Activated CD4-positive, alpha-beta T cell treated with anti-CD3 and anti-CD28 coated beads for 36 hours (primary cell): ENCODE measurements around the gene SMG9. TPM values are rescaled to one million over a fixed set of nuclear protein-coding genes. Genes with fewer than 3 reads are reported as not detected.
A peak's percentile ranks its signal among the peaks of the same experiment; 100 is the strongest.

Experiments
- ATAC-seq: fragments of 200-7000 bp; cut with Tn5 transposase; one replicate; pipeline ENCODE4 v1.10.0; 2021; ENCODE audit warnings: mild to moderate bottlenecking, moderate library complexity
- CTCF ChIA-PET: fragments of 350-600 bp; sonication (Branson Sonifier 250); formaldehyde crosslinking; loops from one replicate; lab custom pipeline; 2021; ENCODE audit warnings: antibody characterized with exemption; lab: Charles Lee
- POLR2A ChIA-PET: fragments of 350-600 bp; sonication (Branson Sonifier 250); formaldehyde crosslinking; loops from one replicate; lab custom pipeline; 2021; ENCODE audit warnings: antibody characterized with exemption, inconsistent platforms; lab: Charles Lee
- DNase-seq: peaks from one replicate; pipeline ENCODE4 v3.0.0-alpha.2; 2020
- H3K27ac Mint-ChIP-seq: one replicate; pipeline ENCODE4 v1.8.0; 2021; ENCODE audit warnings: mixed read lengths
- H3K27me3 Mint-ChIP-seq: one replicate; pipeline ENCODE4 v1.8.0; 2021; ENCODE audit warnings: mixed read lengths
- H3K36me3 Mint-ChIP-seq: one replicate; pipeline ENCODE4 v1.8.0; 2021; ENCODE audit warnings: low read depth, mixed read lengths
- H3K4me1 Mint-ChIP-seq: one replicate; pipeline ENCODE4 v1.8.0; 2021; ENCODE audit warnings: mixed read lengths
- H3K4me3 Mint-ChIP-seq: one replicate; pipeline ENCODE4 v1.8.0; 2021; ENCODE audit warnings: mild to moderate bottlenecking, moderate library complexity, mixed read lengths
- H3K9me3 Mint-ChIP-seq: one replicate; pipeline ENCODE4 v1.8.0; 2021; ENCODE audit warnings: low read depth, mixed read lengths
- intact Hi-C, 2 experiments: fragments of 100-400 bp; cut with DNase I in 1 of 2; cut with micrococcal nuclease in 1 of 2; formaldehyde crosslinking; loops; one replicate each; pipeline versions ENCODE4 v1.14.2 to v1.15.1; 2022 to 2024; cut with DNase I, micrococcal nuclease
- total RNA-seq, 2 experiments: library from RNA; stranded (reverse); gene quantifications; one replicate each; pipeline ENCODE4 v1.2.3, GENCODE V29; 2021

SMG9 gene
- total RNA-seq, 2 experiments from 2014 or later = 64.4 to 65.2 TPM

DNA sequence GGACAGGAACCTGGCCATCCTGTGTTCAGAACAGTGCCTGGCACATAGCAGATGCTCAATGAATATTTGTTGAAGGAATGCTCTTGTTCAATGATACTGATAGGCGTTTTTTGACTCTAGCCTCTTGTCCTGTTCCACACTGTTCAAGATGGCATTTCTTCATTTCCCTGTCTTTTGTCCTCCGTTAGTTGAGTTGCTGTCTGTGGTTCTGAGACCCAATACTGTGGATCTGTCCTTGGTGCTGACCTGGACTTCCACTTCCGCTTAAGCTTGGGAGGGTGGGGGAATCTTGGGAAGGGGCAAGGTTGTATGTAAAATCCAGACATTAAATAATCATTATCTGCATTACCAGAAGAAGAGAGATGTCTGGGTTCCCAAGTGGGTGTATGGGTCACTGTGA lies 34.3 kb upstream of the SMG9 start:
- DNase-seq (peak; percentile 35), ATAC-seq (no peak)
- Mint-ChIP-seq H3K4me3 (no peak overlapping the region), H3K36me3 (no peaks in the 10 kb centered on the region), H3K4me1 (peaks cover 12% of the 10 kb centered on the region), H3K9me3 (no peaks in the 10 kb centered on the region), H3K27me3 (peaks cover 14% of the 10 kb centered on the region), H3K27ac (no peak overlapping the region)
- CTCF ChIA-PET = no interaction called here
- intact Hi-C loops = loop anchor here (10.0 kb wide), 2 partner anchors 264 to 354 kb away; partner anchors contain the start of gene ETHE1 (in 1 of the 2)
- POLR2A ChIA-PET = interaction anchor here (1.0 kb wide), 1 partner anchor 24 kb away, joined by 3 read pairs; no protein-coding TSS in a partner anchor

- no peak for ATAC-seq
- H3K27ac Mint-ChIP-seq = no peak overlapping the region
These were observed 31.9 kb upstream of the SMG9 start for GRCh38 chr19:43786665-43787064.

GRCh38 chr19:43784981-43785808 lies 30.4 kb upstream of the SMG9 start:
- no peaks in the 10 kb centered on the region for H3K9me3 Mint-ChIP-seq
- peak overlapping the region; percentile 81 for H3K27ac Mint-ChIP-seq
- CTCF ChIA-PET = interaction anchor here (0.6 to 1.9 kb wide), 17 partner anchors 11 to 191 kb away, joined by 3 to 32 read pairs (median 3); no protein-coding TSS in a partner anchor
- POLR2A ChIA-PET = no interaction called here
- peaks cover 39% of the 10 kb centered on the region for H3K4me1 Mint-ChIP-seq
- H3K4me3 Mint-ChIP-seq = peak overlapping the region; percentile 57
- peak; percentile 76 for DNase-seq
- H3K36me3 Mint-ChIP-seq = peaks cover 4% of the 10 kb centered on the region
- H3K27me3 Mint-ChIP-seq = peaks cover 7% of the 10 kb centered on the region
- intact Hi-C loops = loop anchor here (1.0 to 10.0 kb wide), 6 partner anchors 24 to 350 kb away; partner anchors contain the start of gene ETHE1 (in 2 of the 2)
- ATAC-seq = peak; percentile 11

More at GRCh38 chr19:43786665-43787064, 31.9 kb upstream of the SMG9 start:
- intact Hi-C loops = loop anchor here (10.0 kb wide), 2 partner anchors 262 to 352 kb away; partner anchors contain the start of gene ETHE1 (in 1 of the 2)
- Mint-ChIP-seq H3K27me3 (peaks cover 11% of the 10 kb centered on the region), H3K4me3 (no peak overlapping the region), H3K36me3 (peaks cover 2% of the 10 kb centered on the region), H3K4me1 (peaks cover 32% of the 10 kb centered on the region), H3K9me3 (no peaks in the 10 kb centered on the region)
- CTCF ChIA-PET = interaction anchor here (0.8 to 1.8 kb wide), 7 partner anchors 9 to 44 kb away, joined by 3 to 5 read pairs (median 4); no protein-coding TSS in a partner anchor
- POLR2A ChIA-PET = no interaction called here
- DNase-seq = no peak

DNA sequence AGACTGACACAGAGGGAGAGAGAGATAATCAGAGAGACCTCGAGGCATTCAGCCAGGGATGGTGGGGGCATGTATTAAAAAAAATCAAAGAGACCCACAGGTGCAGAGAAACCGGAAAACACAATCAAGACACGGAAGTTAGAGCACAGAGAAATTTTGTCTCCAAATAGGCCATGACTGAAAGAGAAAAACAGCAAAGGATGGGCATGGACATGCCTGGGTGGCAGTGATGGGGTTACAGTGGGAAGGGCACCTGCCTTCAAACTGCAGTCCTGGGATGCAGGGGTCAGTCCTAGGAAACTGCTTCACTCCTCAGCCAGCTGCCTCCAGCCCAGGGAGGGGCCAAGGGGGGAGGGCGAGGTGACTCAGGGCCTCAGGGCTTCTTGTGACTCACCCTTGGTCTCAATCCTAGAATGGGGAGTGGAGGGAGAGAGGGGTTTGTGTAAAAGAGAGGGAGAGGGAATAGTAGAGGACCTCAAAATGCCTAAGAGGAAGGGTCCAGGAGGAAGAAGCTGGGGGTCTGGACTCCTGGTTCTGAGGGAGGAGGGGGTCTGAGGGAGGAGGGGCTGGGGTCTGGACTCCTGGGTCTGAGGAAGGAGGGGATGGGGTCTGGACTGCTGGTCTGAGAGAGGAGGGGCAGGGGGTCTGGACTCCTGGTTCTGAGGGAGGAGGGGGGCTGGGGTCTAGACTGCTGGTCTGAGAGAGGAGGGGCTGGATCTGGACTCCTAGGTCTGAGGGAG lies 29.6 kb upstream of the SMG9 start:
- DNase-seq (peak; percentile 88), ATAC-seq (peak; percentile 42)
- Mint-ChIP-seq H3K9me3 (no peaks in the 10 kb centered on the region), H3K27me3 (peaks cover 4% of the 10 kb centered on the region), H3K36me3 (peaks cover 8% of the 10 kb centered on the region), H3K4me1 (peaks cover 43% of the 10 kb centered on the region), H3K4me3 (peak overlapping the region; percentile 57), H3K27ac (peak overlapping the region; percentile 81)
- intact Hi-C loops = loop anchor here (2.0 to 10.0 kb wide), 4 partner anchors 24 to 350 kb away; partner anchors contain the start of gene ETHE1 (in 2 of the 2)
- ChIA-PET POLR2A (no interaction called here), CTCF (interaction anchor here (0.6 to 1.9 kb wide), 17 partner anchors 12 to 190 kb away, joined by 3 to 32 read pairs (median 3); no protein-coding TSS in a partner anchor)

GRCh38 chr19:43783636-43784035 lies 28.9 kb upstream of the SMG9 start:
- Mint-ChIP-seq H3K27ac (peak overlapping the region; percentile 81), H3K4me1 (peaks cover 49% of the 10 kb centered on the region), H3K9me3 (no peaks in the 10 kb centered on the region), H3K36me3 (peaks cover 16% of the 10 kb centered on the region), H3K4me3 (peak overlapping the region; percentile 57), H3K27me3 (no peaks in the 10 kb centered on the region)
- ATAC-seq (no peak), DNase-seq (no peak)
- intact Hi-C loops = loop anchor here (2.0 to 10.0 kb wide), 4 partner anchors 25 to 349 kb away; partner anchors contain the start of gene ETHE1 (in 2 of the 2)
- CTCF ChIA-PET = no interaction called here
- POLR2A ChIA-PET = no interaction called here

DNA sequence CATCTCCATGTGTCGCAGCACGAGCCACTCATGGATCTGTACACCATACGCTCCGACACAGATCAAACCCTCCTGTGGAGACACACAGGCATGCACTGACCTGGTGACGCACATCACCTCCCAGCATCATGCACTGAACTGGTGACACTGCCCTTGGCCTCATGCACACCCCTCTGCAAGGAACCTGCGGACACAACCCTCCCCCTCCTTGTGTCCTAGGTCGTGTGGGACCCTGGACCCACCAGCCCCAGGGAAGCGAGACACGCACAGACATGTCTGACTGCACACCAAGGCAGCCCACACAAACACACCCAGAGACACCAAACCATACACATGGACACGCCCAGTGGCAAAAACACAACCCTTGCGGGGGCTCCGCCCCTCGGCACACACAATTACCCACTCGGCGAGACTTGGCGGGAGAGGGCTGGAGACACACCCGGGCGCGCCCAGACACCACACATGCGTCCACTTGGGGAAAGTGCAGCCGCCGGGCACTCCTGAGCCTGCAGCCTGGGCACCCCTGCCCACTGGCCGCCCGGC lies 28.0 kb upstream of the SMG9 start:
- Mint-ChIP-seq H3K36me3 (peaks cover 22% of the 10 kb centered on the region), H3K27ac (peak overlapping the region; percentile 91), H3K4me3 (peak overlapping the region; percentile 78), H3K27me3 (no peaks in the 10 kb centered on the region), H3K9me3 (no peaks in the 10 kb centered on the region), H3K4me1 (peaks cover 57% of the 10 kb centered on the region)
- ChIA-PET POLR2A (no interaction called here), CTCF (no interaction called here)
- DNase-seq = peak; percentile 45
- intact Hi-C loops = loop anchor here (5.0 to 10.0 kb wide), 3 partner anchors 255 to 348 kb away; partner anchors contain the start of gene ETHE1 (in 2 of the 2)
- no peak for ATAC-seq

DNA sequence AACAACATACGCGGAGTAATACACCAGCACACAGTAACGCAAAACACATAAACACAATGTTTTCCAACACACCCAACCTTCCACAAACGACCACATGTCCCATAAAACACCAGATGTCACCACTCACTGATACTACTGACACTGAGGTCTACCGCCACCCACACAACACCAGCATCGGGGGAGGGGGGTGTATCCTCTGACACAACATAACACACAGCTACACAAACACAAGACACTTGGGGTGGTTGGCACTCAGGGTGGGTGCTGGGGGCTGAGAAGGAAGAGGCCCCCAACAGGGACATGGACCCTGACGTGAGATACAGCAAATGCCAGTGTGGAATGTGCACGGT lies 27.5 kb upstream of the SMG9 start:
- intact Hi-C loops = loop anchor here (5.0 to 10.0 kb wide), 3 partner anchors 255 to 347 kb away; partner anchors contain the start of gene ETHE1 (in 2 of the 2)
- CTCF ChIA-PET = interaction anchor here (1.1 to 1.8 kb wide), 2 partner anchors 16 to 30 kb away, joined by 3 to 23 read pairs; no protein-coding TSS in a partner anchor
- H3K9me3 Mint-ChIP-seq = no peaks in the 10 kb centered on the region
- H3K27me3 Mint-ChIP-seq = no peaks in the 10 kb centered on the region
- POLR2A ChIA-PET = interaction anchor here (1.0 to 2.4 kb wide), 3 partner anchors 17 to 30 kb away, joined by 6 to 19 read pairs (median 11); partner anchors contain the start of gene SMG9
- peaks cover 24% of the 10 kb centered on the region for H3K36me3 Mint-ChIP-seq
- ATAC-seq (no peak), DNase-seq (peak; percentile 31)
- H3K4me1 Mint-ChIP-seq = peaks cover 60% of the 10 kb centered on the region
- peak overlapping the region; percentile 78 for H3K4me3 Mint-ChIP-seq
- H3K27ac Mint-ChIP-seq = peak overlapping the region; percentile 91

- Mint-ChIP-seq H3K27ac (peak overlapping the region; percentile 91), H3K4me3 (peak overlapping the region; percentile 78), H3K4me1 (peaks cover 65% of the 10 kb centered on the region), H3K9me3 (no peaks in the 10 kb centered on the region), H3K36me3 (peaks cover 29% of the 10 kb centered on the region), H3K27me3 (no peaks in the 10 kb centered on the region)
- POLR2A ChIA-PET = interaction anchor here (0.6 to 2.4 kb wide), 6 partner anchors 15 to 30 kb away, joined by 4 to 19 read pairs (median 6); partner anchors contain the start of gene SMG9
- intact Hi-C loops = loop anchor here (1.0 to 10.0 kb wide), 10 partner anchors 16 to 347 kb away; partner anchors contain the start of genes ETHE1 (in 2 of the 2), SMG9 (in 2 of the 2), IRGQ (in 1 of the 2) and ZNF576 (in 1 of the 2)
- CTCF ChIA-PET = interaction anchor here (0.6 to 1.8 kb wide), 3 partner anchors 16 to 30 kb away, joined by 3 to 23 read pairs (median 3); partner anchors contain the start of gene SMG9
- ATAC-seq (peak; percentile 20), DNase-seq (peak; percentile 72)
These were observed 27.0 kb upstream of the SMG9 start for GRCh38 chr19:43781630-43782310.

DNA sequence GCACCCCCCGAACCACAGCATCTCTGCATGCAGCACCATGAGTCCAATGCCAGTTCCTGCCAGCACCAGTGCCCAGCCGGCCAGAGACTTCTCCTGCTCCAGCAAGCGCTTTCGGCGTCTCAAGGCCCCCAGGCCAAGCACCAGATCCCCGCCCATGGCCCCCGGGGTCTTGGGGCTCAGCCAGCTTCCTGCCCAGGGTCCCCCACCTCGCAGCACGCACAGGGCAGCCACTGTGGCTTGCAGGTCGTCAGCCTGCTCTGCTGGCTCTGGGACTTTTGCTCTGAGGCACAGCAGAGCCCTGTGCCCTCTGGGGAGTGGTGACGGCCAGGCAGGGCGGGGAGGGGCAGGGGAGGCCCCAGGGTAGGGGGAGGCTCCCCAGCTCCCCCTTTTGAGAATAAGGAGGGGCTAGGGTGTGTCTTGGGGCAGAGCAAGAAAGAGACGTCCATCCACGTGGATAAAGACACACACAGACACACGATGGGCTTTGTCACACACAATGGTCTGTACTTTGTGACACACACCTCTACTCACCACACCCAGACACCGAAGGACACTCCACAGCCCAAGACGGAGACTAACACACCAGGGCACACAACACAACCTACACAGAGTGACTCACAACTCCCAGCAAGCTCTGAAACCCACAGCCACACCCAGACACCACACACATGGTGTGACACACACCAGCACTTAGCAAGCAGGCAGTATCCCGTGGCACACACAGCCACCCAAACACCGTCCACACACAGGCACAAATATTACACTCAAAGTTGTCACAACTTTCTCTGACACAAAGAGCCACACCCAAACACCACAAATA lies 26.2 kb upstream of the SMG9 start, which contains the start of gene KCNN4:
KCNN4 (minus strand) TSS at position 268 of the 820 bp plus-strand sequence; CDS start at position 156, 112 bp downstream.
- ChIA-PET POLR2A (interaction anchor here (0.6 to 2.4 kb wide), 7 partner anchors 14 to 250 kb away, joined by 4 to 19 read pairs (median 5); partner anchors contain the start of gene SMG9), CTCF (interaction anchor here (0.6 to 1.8 kb wide), 5 partner anchors 15 to 36 kb away, joined by 3 to 23 read pairs (median 4); partner anchors contain the start of gene SMG9)
- Mint-ChIP-seq H3K4me3 (peak within 1 kb of the TSS; percentile 78), H3K27me3 (no peaks in the 10 kb centered on the region), H3K4me1 (peaks cover 74% of the 10 kb centered on the region), H3K27ac (peak within 1 kb of the TSS; percentile 94), H3K36me3 (peaks cover 37% of the 10 kb centered on the region), H3K9me3 (no peaks in the 10 kb centered on the region)
- peak; percentile 68 for ATAC-seq
- intact Hi-C loops = loop anchor here (1.0 to 10.0 kb wide), 10 partner anchors 16 to 346 kb away; partner anchors contain the start of genes ETHE1 (in 2 of the 2), SMG9 (in 2 of the 2), IRGQ (in 1 of the 2) and ZNF576 (in 1 of the 2)
- peak; percentile 91 for DNase-seq
